Ramos (cell line): ENCODE measurements around the gene LAMB3.

ENCODE experiments used
- in situ Hi-C: fragments of 300-500 bp; cut with MboI; formaldehyde crosslinking; loops from one replicate; pipeline ENCODE4 v1.14.3; 2022; ENCODE audit warnings: low sequenced_read_pairs; ENCODE audit not compliant: unreplicated experiment

Gene LAMB3

GRCh38 chr1:209619696-209620486 lies 32.3 kb downstream of the LAMB3 start:
- in situ Hi-C loops, result no loop called here

- in situ Hi-C loops, result no loop called here
These were observed 33.3 kb downstream of the LAMB3 start for GRCh38 chr1:209618756-209619420.

- in situ Hi-C loops, result no loop called here
These were observed 33.9 kb downstream of the LAMB3 start for GRCh38 chr1:209618291-209618690.

- in situ Hi-C loops, result no loop called here
These were observed 34.5 kb downstream of the LAMB3 start for GRCh38 chr1:209617755-209618154.

- in situ Hi-C loops, result no loop called here
These were observed 35.1 kb downstream of the LAMB3 start for GRCh38 chr1:209617047-209617673.

GRCh38 chr1:209616366-209617046 lies 35.7 kb downstream of the LAMB3 start:
- in situ Hi-C loops, result no loop called here

- in situ Hi-C loops, result no loop called here
These were observed 37.3 kb downstream of the LAMB3 start for GRCh38 chr1:209614906-209615305.

GRCh38 chr1:209614151-209614420 lies 38.1 kb downstream of the LAMB3 start:
- in situ Hi-C loops, result no loop called here

DNA sequence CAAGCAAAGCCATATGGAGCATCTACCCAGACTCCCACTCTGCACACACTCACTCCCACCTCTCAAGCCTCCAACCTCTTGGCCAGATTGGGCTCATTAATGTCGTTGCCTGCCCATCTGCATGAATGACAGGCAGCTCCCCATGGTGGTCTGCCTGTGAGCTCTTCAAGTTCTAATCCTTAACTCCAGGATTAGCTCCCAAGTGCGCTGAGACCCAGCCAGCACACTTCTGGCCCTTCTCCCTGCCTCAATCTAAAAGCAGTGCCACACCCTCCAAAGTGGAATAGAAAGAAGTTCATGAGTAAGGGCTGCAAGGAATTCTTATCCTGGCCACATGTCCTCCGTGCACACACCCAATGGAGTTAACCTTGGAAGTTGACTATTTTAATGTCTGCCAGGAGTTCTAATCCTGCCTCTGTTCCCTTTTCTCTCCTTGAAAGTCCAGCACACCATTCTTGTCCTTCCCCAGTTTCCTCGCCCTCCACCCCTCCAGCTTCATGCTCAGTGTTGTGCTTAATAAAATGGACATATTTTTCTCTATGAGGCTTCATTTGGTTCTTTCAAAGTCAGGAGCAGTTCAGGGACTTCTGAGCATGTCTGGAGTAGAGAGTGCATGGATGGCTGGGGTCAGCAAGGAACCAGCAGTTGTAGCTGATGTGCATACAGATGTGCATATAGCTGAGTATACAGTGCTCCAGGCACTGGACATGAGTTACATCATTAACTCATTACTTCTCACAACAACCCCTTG lies 38.6 kb downstream of the LAMB3 start:
- in situ Hi-C loops, result no loop called here

DNA sequence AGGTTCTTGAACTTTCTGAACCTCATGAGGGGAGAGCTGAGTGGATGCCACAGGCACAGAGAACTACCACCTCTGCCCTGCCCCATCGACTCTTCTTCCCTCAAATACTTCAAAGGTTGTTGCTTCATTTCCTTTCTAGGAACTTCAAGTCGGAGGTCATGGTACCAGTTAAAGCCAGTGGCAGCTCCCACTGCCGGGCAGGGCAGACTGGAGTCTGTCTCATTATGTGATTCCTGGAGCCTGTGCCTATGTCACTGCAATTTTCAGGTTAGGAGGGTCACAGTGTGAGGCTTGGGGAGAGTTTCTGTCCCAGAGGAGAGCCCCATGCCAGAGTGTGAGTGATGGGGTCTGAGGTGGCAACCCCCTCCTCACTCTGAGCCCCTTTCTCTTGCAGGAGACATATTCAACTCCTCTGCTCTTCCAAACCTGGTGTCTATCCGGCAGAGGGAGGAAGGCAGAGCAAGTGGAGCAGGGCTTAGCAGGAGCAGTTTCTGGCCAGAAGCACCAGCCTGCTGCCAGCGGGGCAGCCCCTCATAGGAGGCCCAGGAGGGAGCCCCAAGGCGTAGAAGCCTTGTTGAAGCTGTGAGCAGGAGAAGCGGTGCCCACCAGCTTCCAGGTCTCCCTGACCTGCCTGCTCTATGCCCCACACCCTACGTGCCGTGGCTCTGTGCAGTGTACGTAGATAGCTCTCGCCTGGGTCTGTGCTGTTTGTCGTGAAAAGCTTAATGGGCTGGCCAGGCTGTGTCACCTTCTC lies 39.4 kb downstream of the LAMB3 start:
- in situ Hi-C loops, result no loop called here

DNA sequence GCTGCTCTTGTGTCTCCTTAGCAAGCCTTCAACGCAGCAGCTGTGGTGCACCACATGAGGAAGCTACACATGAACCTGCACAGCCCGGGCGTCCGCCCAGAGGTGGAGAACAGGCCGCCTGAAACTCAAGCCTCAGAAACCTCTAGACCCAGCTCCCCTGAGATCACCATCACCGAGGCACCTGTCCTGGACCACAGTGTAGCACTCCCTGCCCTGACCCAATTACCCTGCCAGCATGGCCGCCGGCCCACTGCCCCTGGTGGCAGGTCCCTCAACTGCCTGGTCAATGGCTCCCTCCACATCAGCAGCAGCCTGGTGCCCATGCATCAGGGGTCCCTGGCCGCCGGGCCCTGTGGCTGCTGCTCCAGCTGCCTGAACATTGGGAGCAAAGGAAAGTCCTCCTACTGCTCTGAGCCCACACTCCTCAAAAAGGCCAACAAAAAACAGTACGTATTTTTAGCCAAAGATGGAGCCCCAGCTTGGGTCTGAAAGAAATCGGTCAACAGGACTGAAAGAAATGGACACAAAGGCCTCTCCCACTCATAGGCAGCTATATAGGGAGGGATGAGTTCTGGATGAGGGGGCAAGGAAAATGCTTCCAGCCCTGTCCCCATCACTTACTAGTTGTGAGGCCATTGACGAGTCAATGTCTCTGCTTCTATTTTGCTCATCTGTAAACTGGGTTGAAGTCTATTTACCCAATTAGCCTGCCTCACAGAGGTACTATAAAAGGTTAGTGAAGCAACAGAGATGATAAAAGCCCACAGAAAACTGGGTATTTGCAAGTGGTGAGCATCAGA lies 40.3 kb downstream of the LAMB3 start:
- in situ Hi-C loops, result no loop called here

GRCh38 chr1:209610631-209610905 lies 41.7 kb downstream of the LAMB3 start:
- in situ Hi-C loops, result no loop called here

DNA sequence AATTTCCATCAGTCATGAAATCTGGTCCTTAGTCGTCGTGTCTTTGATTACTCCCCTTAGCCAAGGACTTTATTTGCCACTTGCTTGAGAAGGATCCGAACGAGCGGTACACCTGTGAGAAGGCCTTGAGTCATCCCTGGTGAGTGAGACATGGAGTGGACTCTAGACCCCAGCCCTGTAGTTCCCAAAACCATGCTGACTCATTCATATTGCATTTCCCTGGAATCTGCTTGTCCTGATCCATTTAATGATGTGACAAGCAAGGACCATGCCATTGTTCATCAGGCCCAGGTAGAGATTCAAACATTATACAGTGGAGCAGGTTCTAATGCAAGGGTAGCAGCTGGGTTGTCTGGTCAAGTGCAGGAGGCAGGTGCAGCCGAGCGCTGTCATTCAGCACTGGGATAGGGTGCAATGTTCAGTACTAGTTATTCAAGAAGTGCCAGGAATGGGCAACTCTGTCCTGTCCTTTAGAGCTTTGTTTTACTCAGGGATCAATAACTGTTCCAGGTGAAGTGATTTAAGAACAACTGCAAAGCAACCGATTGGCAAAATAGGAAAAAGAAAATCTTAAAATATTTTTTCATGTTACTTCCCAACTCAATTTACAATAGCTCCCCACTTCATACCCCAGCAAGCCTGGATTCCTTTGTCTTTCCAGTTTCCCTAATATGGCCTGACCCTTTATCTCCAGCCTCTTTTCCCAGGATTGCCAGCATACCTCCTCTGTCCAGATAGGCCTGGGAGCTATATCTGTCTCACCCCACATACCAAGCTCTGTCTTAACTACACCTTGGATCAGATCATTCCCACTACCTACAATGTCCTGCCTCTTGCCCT lies 42.2 kb downstream of the LAMB3 start:
- in situ Hi-C loops, result no loop called here

- in situ Hi-C loops, result no loop called here
These were observed 43.0 kb downstream of the LAMB3 start for GRCh38 chr1:209609041-209609790.

- in situ Hi-C loops, result no loop called here
These were observed 44.4 kb downstream of the LAMB3 start for GRCh38 chr1:209607795-209608178.

GRCh38 chr1:209607102-209607794 lies 45.0 kb downstream of the LAMB3 start:
- in situ Hi-C loops, result no loop called here

GRCh38 chr1:209603877-209604276 lies 48.3 kb downstream of the LAMB3 start:
- in situ Hi-C loops, result no loop called here
